IMR-90 (cell line): ENCODE measurements around the gene TMCO5A. TPM values are rescaled to one million over a fixed set of nuclear protein-coding genes. Genes with fewer than 3 reads are reported as not detected.

ENCODE experiments used
- ATAC-seq: fragments of 200-7000 bp; cut with Tn5 transposase; 2 replicates; pipeline ENCODE4 v1.9.1; 2020; ENCODE audit warnings: low read depth, mild to moderate bottlenecking, moderate library complexity
- BruUV-seq: library from RNA; stranded (reverse); fragments of 400-500 nt; replicated peaks from 2 replicates; lab custom pipeline; 2021; lab: Mats Ljungman, UMichigan
- CTCF ChIA-PET: fragments of 300-600 bp; formaldehyde crosslinking; extraction: SDS; loops from one replicate; lab custom pipeline; 2021; ENCODE audit warnings: antibody characterized with exemption; lab: Yijun Ruan, JAX
- POLR2A ChIA-PET: fragments of 300-600 bp; sonication (Branson Sonifier 250); formaldehyde crosslinking; loops from one replicate; lab custom pipeline; 2022; ENCODE audit warnings: antibody characterized with exemption; ENCODE audit not compliant: unreplicated experiment; lab: Charles Lee
- DNase-seq: peaks from one replicate; pipeline ENCODE4 v3.0.0; 2013
- H2AFZ ChIP-seq: replicated peaks from 2 replicates; pipeline ENCODE3; 2013; ENCODE audit warnings: low read length, mild to moderate bottlenecking; ENCODE audit not compliant: poor library complexity
- H2AK5ac ChIP-seq: 2 replicates; pipeline ENCODE4 v1.6.1; 2013; ENCODE audit warnings: low read depth, low read length, inconsistent platforms
- H2AK9ac ChIP-seq: replicated peaks from 2 replicates; pipeline ENCODE3; 2013; ENCODE audit warnings: mild to moderate bottlenecking, low read depth, low read length, moderate library complexity; ENCODE audit not compliant: poor library complexity
- H2BK120ac ChIP-seq: 2 replicates; pipeline ENCODE4 v1.6.1; 2013; ENCODE audit warnings: low read depth, low read length, inconsistent platforms
- H2BK15ac ChIP-seq: 3 replicates; pipeline ENCODE4 v1.6.1; 2013; ENCODE audit warnings: low read depth, low read length, inconsistent platforms
- H2BK20ac ChIP-seq: 2 replicates; pipeline ENCODE4 v1.6.1; 2013; ENCODE audit warnings: low read depth, mild to moderate bottlenecking, inconsistent platforms, low read length, moderate library complexity
- H2BK5ac ChIP-seq: 2 replicates; pipeline ENCODE4 v1.6.1; 2013; ENCODE audit warnings: mild to moderate bottlenecking, low read depth, low read length, inconsistent platforms; ENCODE audit not compliant: poor library complexity, severe bottlenecking
- H3K14ac ChIP-seq: replicated peaks from 2 replicates; pipeline ENCODE4 v1.6.1; 2013; ENCODE audit warnings: low read depth, low read length, inconsistent platforms
- H3K18ac ChIP-seq: 2 replicates; pipeline ENCODE4 v1.6.1; 2013; ENCODE audit warnings: low read depth, low read length, control low read depth
- H3K23ac ChIP-seq: 2 replicates; pipeline ENCODE4 v1.6.1; 2013; ENCODE audit warnings: low read depth, low read length, inconsistent platforms
- H3K27ac ChIP-seq: 2 replicates; pipeline ENCODE4 v1.5.1; 2013; ENCODE audit warnings: mild to moderate bottlenecking, control low read depth, low read length; ENCODE audit not compliant: insufficient read depth
- H3K27me3 ChIP-seq: 2 replicates; pipeline ENCODE4 v1.6.1; 2013; ENCODE audit warnings: low read length; ENCODE audit not compliant: control insufficient read depth, insufficient read depth
- H3K36me3 ChIP-seq: 2 replicates; pipeline ENCODE4 v1.6.1; 2013; ENCODE audit warnings: low read length, mixed read lengths; ENCODE audit not compliant: control insufficient read depth, insufficient read depth
- H3K4ac ChIP-seq: 2 replicates; pipeline ENCODE4 v1.6.1; 2013; ENCODE audit warnings: low read depth, low read length, inconsistent platforms
- H3K4me1 ChIP-seq: 2 replicates; pipeline ENCODE4 v1.6.1; 2013; ENCODE audit warnings: low read length, mixed read lengths; ENCODE audit not compliant: control insufficient read depth, insufficient read depth
- H3K4me2 ChIP-seq: 2 replicates; pipeline ENCODE4 v1.6.1; 2013; ENCODE audit warnings: low read depth, mild to moderate bottlenecking, control low read depth, low read length, moderate library complexity
- H3K4me3 ChIP-seq: 2 replicates; pipeline ENCODE4 v1.5.1; 2013; ENCODE audit warnings: low read depth, mild to moderate bottlenecking, control low read depth, low read length, moderate library complexity; ENCODE audit not compliant: insufficient read depth
- H3K56ac ChIP-seq: 2 replicates; pipeline ENCODE4 v1.6.1; 2013; ENCODE audit warnings: low read length, inconsistent platforms; ENCODE audit not compliant: insufficient read depth; ENCODE audit errors: extremely low read depth
- H3K79me1 ChIP-seq, 2 experiments: 2 replicates each; pipeline ENCODE4 v1.6.1; 2013; ENCODE audit warnings: low read length in 2 of 2, inconsistent platforms in 1 of 2, low read depth in 1 of 2
- H3K9ac ChIP-seq: 2 replicates; pipeline ENCODE4 v1.6.1; 2013; ENCODE audit warnings: low read depth, low read length, control low read depth
- H3K9me1 ChIP-seq: 2 replicates; pipeline ENCODE4 v1.6.1; 2013; ENCODE audit warnings: low read length, inconsistent platforms; ENCODE audit not compliant: insufficient read depth
- H3K9me3 ChIP-seq: 2 replicates; pipeline ENCODE4 v1.6.1; 2013; ENCODE audit warnings: low read length; ENCODE audit not compliant: control insufficient read depth, insufficient read depth
- H4K20me1 ChIP-seq: 2 replicates; pipeline ENCODE4 v1.6.1; 2013; ENCODE audit warnings: low read length, inconsistent platforms; ENCODE audit not compliant: insufficient read depth
- H4K5ac ChIP-seq: 2 replicates; pipeline ENCODE4 v1.6.1; 2013; ENCODE audit warnings: mild to moderate bottlenecking, low read depth, low read length, control low read depth
- H4K8ac ChIP-seq, 2 experiments: 2 replicates each; pipeline ENCODE4 v1.6.1; 2013; ENCODE audit warnings: low read depth in 2 of 2, low read length in 2 of 2, control low read depth in 1 of 2, inconsistent platforms in 1 of 2
- H4K91ac ChIP-seq: 2 replicates; pipeline ENCODE4 v1.6.1; 2013; ENCODE audit warnings: low read depth, low read length, inconsistent platforms; ENCODE audit not compliant: insufficient read depth
- MXI1 ChIP-seq: IDR thresholded peaks from 2 replicates; pipeline ENCODE4 v1.6.1; 2012; ENCODE audit warnings: low read depth, mild to moderate bottlenecking, low read length, moderate library complexity, borderline replicate concordance
- POLR2A ChIP-seq: IDR thresholded peaks from 2 replicates; pipeline ENCODE4 v1.6.1; 2012; ENCODE audit warnings: mild to moderate bottlenecking, low read depth, low read length
- dilution Hi-C: fragments of 300-500 bp; cut with HindIII; formaldehyde crosslinking; loops from one replicate; pipeline ENCODE4 v1.14.3; 2018; ENCODE audit warnings: low sequenced_read_pairs; ENCODE audit not compliant: unreplicated experiment
- in situ Hi-C: fragments of 300-500 bp; cut with MboI; formaldehyde crosslinking; loops from 3 replicates; pipeline ENCODE4 v1.14.3; 2019; ENCODE audit warnings: low sequenced_read_pairs, inconsistent platforms, mixed read lengths
- intact Hi-C: fragments of 100-400 bp; cut with micrococcal nuclease; formaldehyde crosslinking; loops from 2 replicates; pipeline ENCODE4 v1.10.0; 2022
- polyA plus RNA-seq, 3 experiments: library from polyadenylated mRNA; depleted of rRNA; stranded (reverse); fragments of >200 nt; gene quantifications; 2 replicates each; pipeline ENCODE4 v1.2.3, GENCODE V29; 2012; ENCODE audit warnings: low replicate concordance in 1 of 3
- total RNA-seq: library from RNA; depleted of rRNA; stranded (reverse); fragments of >200 nt; gene quantifications from 2 replicates; pipeline ENCODE4 v1.2.3, GENCODE V29; 2012
- TF ChIP-seq, protein P1 (sequence below): fragments of 150-350 bp; IDR thresholded peaks from 2 replicates; pipeline ENCODE4 v1.6.1; 2017; ENCODE audit warnings: mild to moderate bottlenecking, antibody characterized with exemption, low read length, low read depth
- TF ChIP-seq, protein P2 (sequence below): fragments of 150-350 bp; IDR thresholded peaks from 2 replicates; pipeline ENCODE4 v1.6.1; 2016; ENCODE audit warnings: low read depth, mild to moderate bottlenecking, low read length, moderate library complexity, borderline replicate concordance

The TMCO5A gene
- total and polyA plus RNA-seq, 2 of the 4 experiments (the other 2 are of a cell fraction): not detected

DNA sequence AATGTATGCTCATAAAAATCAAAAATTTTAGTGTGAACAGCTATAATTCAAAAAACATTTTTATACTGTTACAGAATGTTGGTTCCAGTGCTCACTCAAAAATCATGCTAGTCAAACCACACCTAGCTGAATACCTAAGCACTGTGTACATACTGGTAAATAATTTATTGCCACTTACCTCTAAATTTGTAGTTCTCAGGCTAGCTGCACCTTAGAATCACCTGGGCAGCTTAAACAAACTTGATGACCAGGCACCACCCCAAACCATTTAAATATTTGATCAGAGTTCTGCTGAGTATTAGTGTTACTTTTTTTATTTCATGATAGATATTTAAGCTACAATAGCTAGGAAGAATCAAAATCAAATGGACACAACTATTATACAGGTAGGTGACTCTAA, 32.3 kb upstream of the TMCO5A start:
- no peak overlapping the region for H4K8ac ChIP-seq
- peak overlapping the region; percentile 8; the same call in 1 of the 2 replicates for H2BK120ac ChIP-seq
- POLR2A ChIA-PET: no interaction called here
- no peak overlapping the region for H3K27ac ChIP-seq
- peak overlapping the region; percentile 22; the same call in 1 of the 2 replicates for H2BK20ac ChIP-seq
- H3K56ac ChIP-seq: no peak overlapping the region
- no peak overlapping the region for H3K14ac ChIP-seq
- H3K9me3 ChIP-seq: no peaks in the 10 kb centered on the region
- 0 out of 4 replicates have a peak, but pooled peaks cover 0 to 4% of the 10 kb centered on the region in 2 experiments for H3K79me1 ChIP-seq
- H2AFZ ChIP-seq: no peak overlapping the region
- H3K36me3 ChIP-seq: no peaks in the 10 kb centered on the region
- DNase-seq: no peak
- BruUV-seq: no TSS peak
- ATAC-seq: no peak
- no peak overlapping the region for H3K4me2 ChIP-seq
- intact Hi-C loops (no loop called here), in situ Hi-C loops (no loop called here), dilution Hi-C loops (no loop called here)
- H3K9me1 ChIP-seq: peaks cover 12% of the 10 kb centered on the region
- no peak overlapping the region; the same call in 1 of the 2 replicates for H4K91ac ChIP-seq
- H2BK5ac ChIP-seq: no peak overlapping the region
- no peak overlapping the region for H3K9ac ChIP-seq
- no peak overlapping the region for H3K23ac ChIP-seq
- H2BK15ac ChIP-seq: 0 out of 3 replicates have a peak overlapping the region, but pooled peaks have one; percentile 46
- TF ChIP-seq POLR2A (no peak), MXI1 (no peak)
- TF ChIP-seq, protein P1, sequence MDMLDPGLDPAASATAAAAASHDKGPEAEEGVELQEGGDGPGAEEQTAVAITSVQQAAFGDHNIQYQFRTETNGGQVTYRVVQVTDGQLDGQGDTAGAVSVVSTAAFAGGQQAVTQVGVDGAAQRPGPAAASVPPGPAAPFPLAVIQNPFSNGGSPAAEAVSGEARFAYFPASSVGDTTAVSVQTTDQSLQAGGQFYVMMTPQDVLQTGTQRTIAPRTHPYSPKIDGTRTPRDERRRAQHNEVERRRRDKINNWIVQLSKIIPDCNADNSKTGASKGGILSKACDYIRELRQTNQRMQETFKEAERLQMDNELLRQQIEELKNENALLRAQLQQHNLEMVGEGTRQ: no peak
- TF ChIP-seq, protein P2, sequence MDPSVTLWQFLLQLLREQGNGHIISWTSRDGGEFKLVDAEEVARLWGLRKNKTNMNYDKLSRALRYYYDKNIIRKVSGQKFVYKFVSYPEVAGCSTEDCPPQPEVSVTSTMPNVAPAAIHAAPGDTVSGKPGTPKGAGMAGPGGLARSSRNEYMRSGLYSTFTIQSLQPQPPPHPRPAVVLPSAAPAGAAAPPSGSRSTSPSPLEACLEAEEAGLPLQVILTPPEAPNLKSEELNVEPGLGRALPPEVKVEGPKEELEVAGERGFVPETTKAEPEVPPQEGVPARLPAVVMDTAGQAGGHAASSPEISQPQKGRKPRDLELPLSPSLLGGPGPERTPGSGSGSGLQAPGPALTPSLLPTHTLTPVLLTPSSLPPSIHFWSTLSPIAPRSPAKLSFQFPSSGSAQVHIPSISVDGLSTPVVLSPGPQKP: no peak
- no peaks in the 10 kb centered on the region for H3K27me3 ChIP-seq
- no peak overlapping the region for H3K4ac ChIP-seq
- peaks cover 11% of the 10 kb centered on the region for H3K4me1 ChIP-seq
- H2AK5ac ChIP-seq: no peak overlapping the region
- H4K20me1 ChIP-seq: no peaks in the 10 kb centered on the region
- H4K5ac ChIP-seq: no peak overlapping the region
- H2AK9ac ChIP-seq: no peak overlapping the region
- H3K4me3 ChIP-seq: no peak overlapping the region
- CTCF ChIA-PET: interaction anchor here (0.8 to 1.0 kb wide), 2 partner anchors 22 to 79 kb away, joined by 3 read pairs; no protein-coding TSS in a partner anchor
- no peak overlapping the region for H3K18ac ChIP-seq
